SK-N-SH (cell line): ENCODE data around the gene FUT6.

Source experiments
- CTCF ChIP-seq: fragments of 200-600 bp; sonication (generic); IDR thresholded peaks from 2 replicates; pipeline ENCODE4 v1.6.1; 2017; ENCODE audit warnings: antibody characterized with exemption, mild to moderate bottlenecking, moderate library complexity
- POLR2AphosphoS5 ChIP-seq: IDR thresholded peaks from 2 replicates; pipeline ENCODE4 v1.6.1; 2012; ENCODE audit warnings: low read depth, low read length
- USF1 ChIP-seq: IDR thresholded peaks from 2 replicates; pipeline ENCODE4 v1.4.0; 2012; ENCODE audit warnings: low read depth, borderline replicate concordance

- no peak for TF ChIP-seq CTCF
- no peak for TF ChIP-seq USF1
- no peak for TF ChIP-seq POLR2AphosphoS5
Measured at GRCh38 chr19:5857203-5858081, 17.9 kb upstream of the FUT6 start.
